NCI-H510A (cell line): ENCODE results near the gene LRRC8C.

ENCODE experiments used
- DNase-seq: peaks from one replicate; lab custom pipeline; 2025; lab: John Stamatoyannopoulos, UW

The LRRC8C gene

DNA sequence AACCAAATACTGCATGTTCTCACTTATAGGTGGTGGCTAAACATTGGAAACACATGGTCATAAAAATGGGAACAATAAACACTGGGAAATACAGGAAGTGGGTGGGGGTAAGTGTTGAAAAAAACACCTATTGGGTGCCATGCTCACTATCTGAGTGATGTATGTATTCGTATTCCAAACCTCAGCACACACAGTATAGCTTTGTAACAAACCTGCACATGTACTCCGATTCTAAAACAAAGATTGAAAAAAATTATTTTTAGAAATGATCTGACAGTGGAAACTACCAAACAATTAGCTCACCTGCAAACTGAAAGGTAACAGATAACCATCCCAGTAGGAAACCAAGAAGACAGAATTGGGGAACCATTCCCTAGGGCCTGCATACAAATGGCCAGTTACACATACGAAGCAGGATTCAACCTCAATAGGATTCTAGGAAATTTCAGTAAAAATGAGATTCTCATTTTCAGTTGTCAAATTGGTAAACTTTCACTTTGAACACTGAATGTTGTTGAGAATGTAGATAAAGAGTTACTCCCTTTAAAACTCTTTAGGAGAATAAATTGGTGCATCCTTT, 99.8 kb downstream of the LRRC8C start:
- DNase-seq, result no peak

DNA sequence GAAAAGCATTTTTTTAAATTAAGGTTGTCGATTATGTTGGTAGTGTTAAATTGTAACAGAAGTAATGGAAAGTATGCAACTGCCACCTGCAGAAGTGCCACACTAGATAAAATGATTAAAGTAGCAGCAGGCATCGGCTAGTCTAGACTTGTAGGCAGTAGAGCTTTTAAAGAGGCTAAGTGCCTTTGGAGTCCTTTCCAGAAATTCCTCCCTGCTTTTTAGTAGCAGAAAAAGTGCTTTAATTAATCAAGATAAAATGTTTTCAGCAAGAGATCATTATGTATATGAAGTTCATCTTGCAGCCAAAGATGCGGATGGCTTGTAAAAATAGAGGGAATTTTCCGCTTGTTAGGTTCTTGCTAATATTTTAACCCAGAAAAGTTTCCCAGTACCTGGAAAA, 100.8 kb downstream of the LRRC8C start:
- no peak for DNase-seq

DNA sequence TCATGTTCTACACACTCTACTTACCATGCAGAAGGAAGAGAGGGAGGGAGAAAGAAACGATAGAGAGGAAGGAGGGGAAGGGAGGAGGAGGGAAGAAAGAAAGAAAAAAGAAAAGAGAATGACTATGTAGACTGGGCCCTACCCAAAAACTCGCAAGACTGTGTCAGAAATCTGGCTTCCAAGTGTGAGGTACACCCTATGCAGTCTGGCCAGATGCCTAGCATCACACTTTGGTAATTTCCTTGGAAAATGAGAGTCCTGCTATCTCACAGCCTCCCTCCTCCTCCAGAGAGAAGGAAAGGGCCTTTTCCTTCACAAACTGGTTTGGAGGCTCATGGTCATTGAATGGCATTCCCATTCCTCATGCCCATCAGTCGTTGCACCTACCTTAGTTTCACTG, 101.5 kb downstream of the LRRC8C start:
- no peak for DNase-seq

DNA sequence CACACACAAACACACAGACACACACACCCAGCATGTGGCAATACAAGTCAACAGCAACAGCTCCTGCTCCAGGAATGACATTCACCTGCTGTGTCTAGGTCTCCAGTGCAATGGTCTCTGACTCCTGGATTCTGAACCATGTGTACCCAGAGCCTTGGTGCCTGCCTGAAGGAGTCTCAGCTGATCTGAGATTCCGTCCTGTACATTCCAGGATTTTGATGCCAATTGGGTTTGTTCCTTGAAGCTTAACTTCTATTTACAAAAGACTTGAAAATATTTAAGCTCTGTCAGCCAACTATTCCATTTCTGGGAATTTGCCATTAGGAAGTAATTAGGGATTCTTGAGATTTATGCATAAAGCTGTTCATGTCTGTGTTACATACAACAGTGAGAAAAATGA, 102.6 kb downstream of the LRRC8C start:
- DNase-seq, result no peak

DNA sequence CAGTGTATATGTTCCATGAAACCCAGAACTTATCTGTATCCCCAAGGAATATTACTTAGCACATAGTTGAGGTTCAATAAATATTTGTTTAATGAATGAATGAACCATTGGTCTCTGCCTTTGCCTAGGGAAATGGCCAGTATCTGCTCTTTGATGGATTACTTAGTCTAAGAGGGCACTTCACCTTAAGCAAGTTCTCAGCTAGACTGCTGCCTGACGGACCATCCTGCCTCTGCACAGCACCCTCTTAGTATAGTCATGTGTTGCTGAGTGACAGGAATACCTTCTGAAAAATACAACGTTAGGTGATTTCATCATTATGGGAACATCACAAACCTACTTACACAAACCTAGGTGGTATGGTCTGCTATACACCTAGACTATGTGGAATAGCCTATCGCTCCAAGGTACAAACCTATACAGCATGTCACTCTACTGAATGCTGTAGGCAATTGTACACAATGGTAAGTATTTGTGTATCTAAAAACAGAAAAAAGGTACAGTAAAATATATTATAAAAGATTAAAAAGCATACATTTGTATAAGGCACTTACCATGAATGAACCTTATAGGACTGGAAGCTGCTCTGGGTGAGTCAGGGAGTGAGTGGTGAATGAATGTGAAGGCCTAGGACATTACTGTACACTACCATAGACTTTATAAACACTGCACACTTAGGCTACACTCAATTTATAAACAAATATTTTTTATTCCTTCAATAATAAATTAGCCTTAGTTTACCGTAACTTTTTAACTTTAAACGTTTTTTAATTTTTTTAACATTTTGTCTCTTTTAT, 104.2 kb downstream of the LRRC8C start:
- DNase-seq, result peak; percentile 15

DNA sequence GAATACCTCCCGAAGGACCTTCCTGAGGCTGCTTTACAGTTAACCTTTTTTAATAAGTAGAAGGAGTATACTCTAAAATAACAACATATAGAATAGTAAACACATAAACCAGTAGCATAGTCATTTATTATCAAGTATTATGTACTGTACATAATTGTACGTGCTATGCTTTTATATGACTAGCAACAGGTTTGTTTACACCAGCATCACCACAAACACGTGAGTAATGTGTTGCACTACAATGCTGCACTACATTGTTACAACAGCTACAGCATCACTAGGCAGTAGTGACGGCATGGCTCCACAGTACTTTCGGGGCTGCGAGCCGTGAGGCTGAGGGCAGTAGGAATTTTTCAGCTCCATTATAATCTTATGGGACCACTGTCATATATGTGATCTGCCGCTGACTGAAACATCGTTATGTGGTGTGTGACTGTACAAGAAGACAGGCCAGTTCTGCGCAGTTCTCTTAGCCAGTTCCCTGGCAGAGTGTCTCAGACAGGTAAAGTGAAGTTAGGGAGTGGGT, 105.1 kb downstream of the LRRC8C start:
- DNase-seq, result no peak

DNA sequence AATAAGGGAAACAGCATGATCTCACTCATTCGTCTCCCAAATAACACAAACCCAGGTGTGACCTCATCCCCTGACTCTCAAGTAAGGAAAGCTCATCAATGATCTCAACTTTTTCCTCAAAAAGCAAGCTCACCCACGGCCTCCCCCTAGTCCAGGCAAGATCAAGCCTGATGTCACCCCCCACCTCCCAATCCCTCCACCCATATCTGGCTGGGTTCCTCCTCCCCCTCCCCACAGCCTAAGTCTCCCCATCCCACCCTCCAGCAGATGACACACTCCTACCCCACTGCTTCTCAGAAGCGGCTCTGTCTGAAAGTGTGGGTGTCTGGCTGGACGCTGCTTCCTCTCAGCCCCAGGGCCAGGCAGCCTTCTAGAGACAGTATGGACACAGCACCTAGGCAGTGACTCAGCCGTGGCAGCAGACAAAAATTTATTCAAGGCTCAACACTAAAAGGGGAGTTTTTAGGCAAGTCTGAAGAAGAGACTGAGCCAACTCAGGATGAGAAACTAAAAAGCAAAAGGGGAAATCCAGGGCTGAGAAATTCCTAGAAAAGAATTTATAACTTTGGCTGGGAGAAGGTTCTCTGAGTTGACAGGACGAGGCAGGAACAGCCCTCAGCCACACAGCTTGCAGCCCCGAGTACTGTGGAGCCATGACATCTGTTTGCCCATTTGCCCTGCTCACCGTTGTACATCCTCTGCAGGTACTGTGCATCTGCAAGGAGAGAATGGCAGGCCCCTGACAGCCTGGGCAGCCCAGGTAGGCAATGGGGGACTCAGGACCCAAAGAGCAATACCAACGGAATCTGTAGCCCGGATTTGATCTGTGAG, 106.3 kb downstream of the LRRC8C start:
- no peak for DNase-seq

DNA sequence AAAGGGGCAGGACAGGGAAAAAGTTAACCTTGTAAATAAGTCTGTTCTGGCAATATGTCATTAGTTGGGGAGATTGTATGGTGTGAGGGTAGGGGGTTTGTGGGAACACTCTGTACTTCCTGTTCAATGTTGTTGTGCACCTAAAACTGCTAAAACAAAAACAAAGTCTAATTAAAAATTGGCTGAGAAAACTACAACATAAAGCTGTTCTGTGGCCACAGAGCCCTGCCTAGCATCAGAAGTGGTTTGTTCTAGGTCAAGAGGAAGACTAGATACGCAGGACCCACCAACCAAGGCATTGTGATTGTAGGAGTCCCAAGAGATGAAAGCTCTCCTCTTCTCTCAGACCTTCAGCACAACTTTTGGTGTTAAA, 106.9 kb downstream of the LRRC8C start:
- DNase-seq, result no peak

DNA sequence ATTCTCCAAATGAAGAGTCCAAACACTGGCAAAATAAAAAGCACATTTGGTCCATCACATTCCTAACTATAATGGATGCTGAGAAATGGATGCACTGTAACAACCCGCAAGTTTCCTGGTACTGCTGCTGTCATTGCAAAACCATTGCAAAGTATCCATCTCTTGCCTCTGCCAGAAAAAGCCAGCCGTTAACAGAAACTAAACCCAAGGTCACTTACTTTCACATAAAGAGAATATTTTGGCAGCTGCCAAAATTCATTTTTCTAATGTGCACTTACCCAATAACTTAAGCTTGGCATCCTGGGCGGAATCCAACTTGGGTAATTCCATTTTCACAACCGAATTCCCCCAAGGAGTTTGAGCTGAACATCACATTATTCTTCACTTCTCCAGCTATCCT, 110.9 kb downstream of the LRRC8C start:
- DNase-seq, result no peak

DNA sequence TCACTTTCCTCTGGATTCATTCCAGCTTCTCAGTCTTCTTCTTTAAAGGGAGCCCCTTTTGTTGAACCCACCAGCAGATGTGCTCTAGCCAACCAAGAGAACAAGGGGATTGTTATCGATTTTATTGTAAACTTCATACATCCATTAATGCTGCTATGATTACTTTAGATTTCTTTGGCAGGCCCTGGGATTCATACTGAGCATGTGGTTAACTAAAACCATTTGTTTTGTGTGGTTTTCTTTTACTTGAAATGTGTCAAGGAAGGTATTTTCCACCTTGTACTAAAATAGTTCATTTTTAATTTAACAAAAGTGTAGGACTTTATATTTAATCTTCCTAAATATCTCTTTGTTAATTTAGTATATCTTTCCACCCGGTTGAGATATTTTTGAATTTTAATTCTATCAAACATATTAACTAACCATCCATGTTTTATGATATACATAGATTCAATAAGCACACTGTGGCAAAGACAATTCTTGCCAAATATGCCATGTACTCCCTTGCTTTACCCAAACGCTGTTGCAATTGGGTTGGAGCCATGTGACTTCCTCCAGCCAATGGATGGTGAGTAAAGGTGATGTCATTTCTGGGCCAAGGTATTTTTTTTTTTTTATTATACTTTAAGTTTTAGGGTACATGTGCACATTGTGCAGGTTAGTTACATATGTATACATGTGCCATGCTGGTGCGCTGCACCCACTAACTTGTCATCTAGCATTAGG, 113.7 kb downstream of the LRRC8C start:
- no peak for DNase-seq

DNA sequence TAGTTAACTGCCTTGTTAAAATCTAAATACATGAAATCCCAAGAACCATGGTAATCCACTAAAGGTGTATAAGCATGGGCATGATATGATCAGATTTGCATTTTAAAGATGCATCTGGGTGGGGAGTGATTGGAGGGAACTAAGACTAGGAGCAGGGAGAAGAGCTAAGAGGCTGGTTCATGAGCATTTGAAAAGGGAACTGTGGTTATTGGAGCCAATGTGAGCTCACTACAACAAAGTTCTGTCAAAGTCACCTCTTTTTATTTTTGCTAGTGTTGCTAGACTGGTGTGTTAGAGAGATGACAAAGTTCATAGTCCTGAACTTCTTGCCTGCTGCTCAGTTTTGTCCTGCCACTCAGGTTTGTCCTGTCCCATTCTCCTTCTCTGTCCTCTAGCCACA, 120.8 kb downstream of the LRRC8C start:
- DNase-seq, result no peak

DNA sequence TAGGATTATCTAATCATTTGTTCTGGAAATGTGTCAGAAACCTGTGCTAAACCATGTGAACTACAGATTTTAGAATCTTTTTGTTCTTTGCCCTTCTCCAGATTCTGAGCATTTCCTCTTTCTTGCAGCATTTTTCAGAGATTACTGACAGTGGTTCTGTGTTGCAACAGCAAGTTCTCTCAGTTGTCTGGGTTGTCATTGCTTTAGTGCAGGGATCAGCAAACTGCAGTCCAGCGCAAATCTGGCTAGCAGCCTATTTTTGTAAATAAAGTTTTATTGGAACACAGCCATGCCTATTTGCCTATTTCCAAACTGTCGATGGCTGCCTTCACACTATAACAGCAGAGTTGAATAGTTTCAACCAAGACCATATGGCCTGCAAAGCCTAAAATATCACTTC, 121.6 kb downstream of the LRRC8C start:
- no peak for DNase-seq

DNA sequence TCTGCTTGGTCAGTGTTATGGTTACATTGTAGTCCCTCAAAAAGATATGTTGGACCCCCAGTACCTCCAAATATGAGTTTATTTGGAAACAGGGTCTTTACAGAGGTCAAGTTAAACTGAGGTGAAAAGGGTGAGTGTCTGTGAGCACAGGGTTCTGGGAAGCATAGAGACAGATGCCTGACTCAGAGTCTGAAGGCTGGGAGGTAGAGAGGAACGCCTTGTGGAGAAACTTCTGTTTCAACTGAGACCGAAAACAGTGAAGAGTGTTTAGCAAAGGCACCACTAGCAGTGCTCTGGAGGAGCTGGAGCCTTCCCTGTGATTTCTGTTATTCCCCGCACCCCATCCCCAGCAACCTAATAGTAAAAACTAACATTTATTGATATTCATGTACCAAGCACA, 122.7 kb downstream of the LRRC8C start:
- no peak for DNase-seq

DNA sequence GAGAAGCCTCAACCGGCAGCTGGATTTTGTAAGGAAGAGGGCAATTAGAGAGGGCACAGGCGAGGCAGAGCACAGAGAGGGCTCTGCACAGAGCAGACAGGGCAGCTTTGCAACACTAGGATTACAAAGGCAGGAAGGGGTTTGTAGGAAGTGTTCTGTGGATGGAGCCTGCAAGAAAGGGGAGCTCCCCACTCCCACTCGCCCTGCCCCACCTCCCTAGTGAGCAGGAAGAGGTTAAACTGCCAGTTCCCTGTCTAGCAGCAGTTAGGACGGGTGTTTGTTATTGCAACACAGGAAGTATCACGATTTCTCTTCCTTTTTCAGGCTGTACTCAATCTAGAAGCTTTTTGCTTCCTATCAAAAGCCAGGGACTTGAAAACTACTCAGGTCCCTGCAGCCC, 124.6 kb downstream of the LRRC8C start:
- no peak for DNase-seq

DNA sequence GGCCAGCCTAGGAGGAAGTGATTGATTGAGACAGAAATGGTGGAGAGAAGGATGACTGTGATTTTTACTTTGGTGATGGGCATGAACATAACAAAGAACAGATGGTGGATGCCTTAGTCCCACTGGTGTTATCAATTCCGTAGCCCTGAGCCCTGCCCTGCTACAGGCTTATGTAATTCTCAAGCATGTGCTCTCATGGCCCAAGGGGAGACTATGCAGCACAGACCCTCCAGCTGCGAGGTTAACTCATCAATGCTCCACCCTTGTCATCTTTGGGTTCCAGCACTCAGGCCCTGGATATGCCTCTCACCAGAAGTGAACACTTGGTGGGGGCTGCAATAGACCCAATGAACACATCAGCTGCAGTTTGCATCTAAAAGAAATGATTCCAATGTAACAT, 125.2 kb downstream of the LRRC8C start:
- DNase-seq, result no peak

DNA sequence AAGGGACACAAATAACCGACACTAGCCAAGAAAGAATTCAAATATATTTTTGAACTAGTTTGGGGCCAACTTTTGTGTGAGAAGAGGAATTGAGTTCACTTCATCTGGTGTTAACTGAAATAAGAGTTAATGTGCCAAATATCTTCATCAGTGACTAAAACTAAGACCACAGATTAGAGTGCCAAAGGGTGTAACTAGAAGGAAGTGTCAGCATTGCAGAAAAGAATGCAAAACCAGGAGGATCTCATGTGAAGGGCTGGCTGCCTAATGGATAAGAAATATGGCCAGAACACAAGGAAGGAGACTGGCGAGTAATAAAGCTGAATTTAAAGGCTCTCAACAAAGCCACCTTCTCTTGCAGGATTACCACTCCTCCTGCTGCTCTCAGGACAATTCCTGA, 126.1 kb downstream of the LRRC8C start:
- DNase-seq, result no peak

DNA sequence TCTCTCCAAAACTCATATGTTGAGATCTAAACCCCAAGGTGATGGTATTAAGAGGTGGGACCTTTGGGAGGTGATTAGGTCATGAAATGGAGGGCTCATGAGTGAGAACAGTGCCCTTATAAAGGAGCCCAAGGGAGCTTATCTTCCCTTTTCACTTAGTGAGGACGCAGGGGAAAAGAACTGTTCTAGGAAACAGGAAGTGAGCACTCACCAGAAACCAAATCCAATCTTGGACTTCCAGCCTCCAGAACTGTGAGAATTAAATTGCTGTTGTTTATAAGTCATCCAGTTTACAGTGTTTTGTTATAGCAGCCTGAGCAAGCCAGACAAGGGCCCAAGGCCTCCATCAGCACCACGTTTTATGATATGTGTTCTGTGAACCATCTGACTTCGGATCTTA, 127.6 kb downstream of the LRRC8C start:
- no peak for DNase-seq

DNA sequence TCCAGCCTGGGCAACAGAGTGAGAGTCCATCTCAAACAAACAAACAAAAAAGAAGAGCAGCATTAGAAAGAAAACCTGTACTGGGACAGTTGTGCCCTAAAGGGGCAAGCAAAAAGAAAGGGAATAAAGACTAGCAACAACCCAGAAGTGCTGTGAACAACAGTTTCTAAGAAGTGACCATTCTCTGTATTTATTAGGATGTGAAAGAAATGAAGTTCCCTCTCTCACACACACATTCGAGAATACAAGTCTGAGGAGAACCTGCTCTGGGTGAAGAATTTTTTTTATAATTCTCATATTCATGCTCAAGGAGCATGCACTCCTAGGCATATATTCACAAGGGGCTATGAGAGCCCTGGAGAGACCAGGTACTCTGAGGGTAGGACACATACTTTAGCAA, 128.4 kb downstream of the LRRC8C start:
- DNase-seq, result no peak

DNA sequence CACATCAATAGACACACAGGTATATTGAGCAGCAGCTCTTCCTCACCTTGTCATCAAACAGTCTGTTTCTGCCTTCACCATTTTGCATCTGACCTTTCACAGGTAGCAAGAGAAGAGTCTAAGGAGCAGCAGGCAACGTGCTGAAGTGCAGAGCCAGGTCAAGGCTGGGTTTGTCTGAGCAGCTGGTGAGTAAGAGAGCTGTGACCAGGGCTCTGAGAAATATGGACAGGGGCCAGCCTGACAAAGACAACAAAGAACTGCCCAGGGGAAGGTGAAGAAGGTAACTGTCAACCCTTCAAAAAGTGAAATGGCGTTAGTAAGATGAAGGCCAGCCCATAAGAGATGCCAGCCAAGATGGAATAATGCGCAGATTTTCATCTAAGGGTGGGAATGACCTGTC, 129.0 kb downstream of the LRRC8C start:
- DNase-seq, result no peak

DNA sequence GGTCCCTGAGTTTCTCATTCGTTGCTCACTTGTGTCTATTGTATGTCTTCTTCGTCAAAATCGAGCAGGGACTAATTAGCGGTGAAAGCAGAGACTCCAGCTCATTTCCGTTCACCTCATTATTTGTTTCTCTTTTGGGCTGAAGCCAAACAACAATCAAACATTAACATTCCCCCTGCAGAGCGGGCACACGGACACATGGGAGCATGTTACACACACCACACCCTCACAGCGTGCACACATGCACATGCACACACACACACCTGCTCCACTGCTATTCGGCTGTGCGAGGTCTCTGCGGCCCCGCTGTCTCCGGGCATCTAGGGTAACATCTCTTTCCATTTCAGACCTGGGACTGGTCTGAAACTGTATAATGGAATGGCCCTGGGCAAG, 129.5 kb downstream of the LRRC8C start:
- peak; percentile 32 for DNase-seq

DNA sequence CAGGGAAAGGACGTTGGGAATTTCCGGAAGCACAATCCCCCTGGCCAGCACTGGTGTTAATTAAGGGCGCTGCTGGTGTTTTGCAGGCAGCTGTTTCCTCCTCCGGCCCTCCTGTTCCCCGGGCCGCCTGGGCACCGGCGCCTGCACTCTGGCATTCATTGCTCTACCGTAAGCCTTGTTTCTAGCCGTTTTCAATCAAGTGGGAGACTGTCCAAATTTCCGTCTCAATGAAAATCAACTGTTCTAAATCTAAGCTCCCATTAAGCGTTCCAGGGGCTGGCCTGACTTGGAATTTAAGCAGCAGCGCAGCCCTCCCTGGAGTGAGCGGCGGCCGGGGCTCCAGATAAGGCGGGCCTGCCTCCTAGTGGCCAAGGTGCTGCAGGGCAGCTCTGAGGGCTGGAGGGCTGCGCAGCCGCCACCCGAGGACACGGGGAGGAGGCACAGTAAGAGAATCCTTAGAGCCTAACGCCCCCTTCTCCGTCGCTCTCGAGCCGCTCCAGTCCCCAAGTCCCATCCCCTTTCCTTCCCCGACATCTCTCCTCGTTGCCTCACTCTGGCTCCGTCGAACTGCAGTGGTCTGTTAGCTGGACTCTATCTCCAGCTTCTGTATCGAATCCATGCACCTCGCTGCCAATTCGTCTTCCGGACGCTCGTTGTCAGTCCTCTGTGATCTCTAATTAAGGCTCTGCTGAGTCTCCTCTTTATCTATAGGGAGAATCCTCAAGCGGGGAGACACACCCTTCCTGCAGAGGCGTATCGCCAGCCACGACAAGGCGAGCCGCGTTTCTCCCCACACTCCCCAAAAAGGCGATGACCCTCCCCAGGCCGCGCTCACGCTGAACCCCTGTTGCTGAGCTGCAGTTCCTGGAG, 130.1 kb downstream of the LRRC8C start:
- DNase-seq, result peak; percentile 76
